SU-DHL-6 (cell line): Measurements from ENCODE around the gene IFT74.

Source experiments
- H2AFZ ChIP-seq: fragments of 200-600 bp; sonication (generic); 2 replicates; pipeline ENCODE4 v1.6.1; 2014; ENCODE audit warnings: low read depth, mild to moderate bottlenecking, moderate library complexity, mixed read lengths, antibody characterized with exemption, low read length; ENCODE audit not compliant: severe bottlenecking
- H3F3A ChIP-seq: fragments of 200-600 bp; shearing (Covaris generic); 2 replicates; pipeline ENCODE4 v1.6.0; 2016; ENCODE audit warnings: antibody characterized with exemption, mild to moderate bottlenecking; ENCODE audit not compliant: insufficient read depth
- H3K27ac ChIP-seq: fragments of 200-600 bp; sonication (generic); 2 replicates; pipeline ENCODE4 v1.5.1; 2016; ENCODE audit warnings: low read depth, mild to moderate bottlenecking, low read length, moderate library complexity, mixed read lengths
- H3K27me3 ChIP-seq: fragments of 200-600 bp; sonication (generic), shearing (Covaris generic); 2 replicates; pipeline ENCODE4 v1.6.0; 2014; ENCODE audit warnings: mild to moderate bottlenecking, low read length
- H3K36me3 ChIP-seq: fragments of 200-600 bp; sonication (generic); 2 replicates; pipeline ENCODE4 v1.6.1; 2014; ENCODE audit warnings: mild to moderate bottlenecking, low read length, mixed read lengths
- H3K4me2 ChIP-seq: fragments of 300-600, 200-600 bp; shearing (Covaris generic), sonication (generic); 2 replicates; pipeline ENCODE4 v1.6.0; 2014; ENCODE audit warnings: low read length, low read depth, mild to moderate bottlenecking; ENCODE audit not compliant: poor library complexity, severe bottlenecking
- H3K4me3 ChIP-seq: fragments of 200-600 bp; sonication (generic); 2 replicates; pipeline ENCODE4 v1.5.1; 2014; ENCODE audit warnings: antibody characterized with exemption, low read length, mild to moderate bottlenecking, mixed read lengths; ENCODE audit not compliant: insufficient read depth, poor library complexity, severe bottlenecking
- H3K79me2 ChIP-seq: fragments of 200-600 bp; sonication (generic); 2 replicates; pipeline ENCODE4 v1.6.1; 2014; ENCODE audit warnings: mild to moderate bottlenecking, low read length, moderate library complexity; ENCODE audit not compliant: insufficient read depth
- H3K9ac ChIP-seq: fragments of 200-600 bp; sonication (generic); 2 replicates; pipeline ENCODE4 v1.7.0; 2014; ENCODE audit warnings: mild to moderate bottlenecking, low read length
- H3K9me2 ChIP-seq: fragments of 200-600 bp; sonication (generic); replicated peaks from 2 replicates; pipeline ENCODE4 v1.6.1; 2014; ENCODE audit warnings: low read length; ENCODE audit not compliant: insufficient read depth
- H3K9me3 ChIP-seq: fragments of 200-600 bp; sonication (generic); 2 replicates; pipeline ENCODE4 v1.6.1; 2014; ENCODE audit warnings: low read length, mixed read lengths; ENCODE audit not compliant: insufficient read depth
- H4K20me1 ChIP-seq: fragments of 200-600 bp; sonication (generic); 2 replicates; pipeline ENCODE4 v1.6.1; 2014; ENCODE audit warnings: low read depth, mild to moderate bottlenecking, antibody characterized with exemption, low read length, moderate library complexity, mixed read lengths
- EZH2phosphoT487 ChIP-seq: fragments of 200-600 bp; sonication (generic), shearing (Covaris generic); conservative IDR thresholded peaks from 2 replicates; pipeline ENCODE4 v1.6.1; 2018; ENCODE audit warnings: mild to moderate bottlenecking, antibody characterized with exemption, low read length, moderate library complexity, mixed read lengths
- TF ChIP-seq, protein P1 (sequence below): fragments of 200-600 bp; sonication (generic); IDR thresholded peaks from one replicate; pipeline ENCODE4 v1.5.1; 2017; ENCODE audit warnings: antibody characterized with exemption, mild to moderate bottlenecking, low read length, moderate library complexity; ENCODE audit not compliant: insufficient read depth, poor library complexity, severe bottlenecking

IFT74 gene

DNA sequence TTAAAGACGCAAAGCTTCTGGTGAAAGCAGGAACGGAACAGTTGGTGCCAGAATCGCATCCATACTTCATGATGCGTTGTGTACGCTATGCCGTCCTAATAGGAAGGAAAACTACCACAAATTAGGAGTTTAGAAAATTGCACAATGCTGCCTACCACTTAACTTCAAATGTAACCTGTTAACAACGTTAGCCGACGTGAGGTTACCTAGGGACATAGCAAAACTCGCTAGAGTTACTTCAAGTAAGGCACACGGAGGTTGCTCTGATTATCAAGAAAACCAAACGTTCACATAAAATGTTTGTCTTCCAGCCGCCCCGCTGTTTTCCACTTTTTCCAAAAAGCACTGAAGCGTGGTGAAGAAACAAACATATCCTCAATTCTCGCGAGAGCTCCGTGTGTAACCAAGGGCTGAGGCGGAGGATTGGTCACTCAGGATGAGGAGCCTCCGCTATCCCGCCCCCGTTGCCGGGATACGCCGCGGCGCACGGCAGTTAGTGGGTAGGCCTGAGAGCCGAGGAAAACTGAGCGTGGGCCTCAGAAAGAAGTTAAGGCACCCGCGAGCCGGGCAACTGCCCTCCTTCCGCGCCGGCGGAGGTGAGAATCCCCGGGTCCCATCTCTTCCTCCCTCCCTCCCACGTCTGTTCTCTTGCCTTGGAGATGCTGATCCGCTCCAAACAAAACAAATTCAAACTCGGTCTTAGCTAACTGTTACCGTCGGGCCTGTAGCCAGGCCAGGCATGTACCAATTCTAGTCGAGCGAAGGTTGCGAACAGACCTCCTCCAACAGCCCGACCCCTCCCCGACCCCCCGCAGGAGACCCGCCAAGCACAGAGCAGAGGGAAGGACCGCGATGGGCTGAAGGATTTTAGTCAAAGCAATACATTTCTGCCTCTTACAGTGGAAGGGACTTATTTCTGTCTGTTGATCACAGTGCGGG lies at the start of gene IFT74:
IFT74 (plus strand) TSS at position 492 of the 939 bp plus-strand sequence. CDS start 5,556 bp downstream, outside the sequence.
- no peaks in the 10 kb centered on the region for H3K9me3 ChIP-seq
- H3K27me3 ChIP-seq: no peaks in the 10 kb centered on the region
- H3K4me2 ChIP-seq: no peak within 1 kb of the TSS
- no peaks in the 10 kb centered on the region for H4K20me1 ChIP-seq
- no peaks in the 10 kb centered on the region for H3K9me2 ChIP-seq
- no peaks in the 10 kb centered on the region for H3F3A ChIP-seq
- H2AFZ ChIP-seq: peak within 1 kb of the TSS; percentile 10
- no peaks in the 10 kb centered on the region for H3K79me2 ChIP-seq
- no peak for TF ChIP-seq EZH2phosphoT487
- TF ChIP-seq, protein P1, sequence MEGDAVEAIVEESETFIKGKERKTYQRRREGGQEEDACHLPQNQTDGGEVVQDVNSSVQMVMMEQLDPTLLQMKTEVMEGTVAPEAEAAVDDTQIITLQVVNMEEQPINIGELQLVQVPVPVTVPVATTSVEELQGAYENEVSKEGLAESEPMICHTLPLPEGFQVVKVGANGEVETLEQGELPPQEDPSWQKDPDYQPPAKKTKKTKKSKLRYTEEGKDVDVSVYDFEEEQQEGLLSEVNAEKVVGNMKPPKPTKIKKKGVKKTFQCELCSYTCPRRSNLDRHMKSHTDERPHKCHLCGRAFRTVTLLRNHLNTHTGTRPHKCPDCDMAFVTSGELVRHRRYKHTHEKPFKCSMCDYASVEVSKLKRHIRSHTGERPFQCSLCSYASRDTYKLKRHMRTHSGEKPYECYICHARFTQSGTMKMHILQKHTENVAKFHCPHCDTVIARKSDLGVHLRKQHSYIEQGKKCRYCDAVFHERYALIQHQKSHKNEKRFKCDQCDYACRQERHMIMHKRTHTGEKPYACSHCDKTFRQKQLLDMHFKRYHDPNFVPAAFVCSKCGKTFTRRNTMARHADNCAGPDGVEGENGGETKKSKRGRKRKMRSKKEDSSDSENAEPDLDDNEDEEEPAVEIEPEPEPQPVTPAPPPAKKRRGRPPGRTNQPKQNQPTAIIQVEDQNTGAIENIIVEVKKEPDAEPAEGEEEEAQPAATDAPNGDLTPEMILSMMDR: no peak
- no peaks in the 10 kb centered on the region for H3K36me3 ChIP-seq
- no peak within 1 kb of the TSS for H3K27ac ChIP-seq
- no peak within 1 kb of the TSS for H3K4me3 ChIP-seq
- no peak within 1 kb of the TSS for H3K9ac ChIP-seq

GRCh38 chr9:26913138-26913668 lies 43.0 kb upstream of the IFT74 start:
- no peak for TF ChIP-seq EZH2phosphoT487
- TF ChIP-seq, protein P1: no peak
- Histone ChIP-seq H4K20me1 (no peaks in the 10 kb centered on the region), H3K9ac (no peak overlapping the region), H3K79me2 (no peaks in the 10 kb centered on the region), H3K4me3 (no peak overlapping the region), H3K9me3 (no peaks in the 10 kb centered on the region), H3K4me2 (no peak overlapping the region), H2AFZ (no peak overlapping the region), H3K9me2 (no peaks in the 10 kb centered on the region), H3K27me3 (no peaks in the 10 kb centered on the region), H3K36me3 (peaks cover 46% of the 10 kb centered on the region; the same call in 1 of the 2 replicates), H3F3A (no peaks in the 10 kb centered on the region), H3K27ac (no peak overlapping the region)

GRCh38 chr9:26919698-26920097 lies 36.5 kb upstream of the IFT74 start:
- peaks cover 59% of the 10 kb centered on the region for H3K36me3 ChIP-seq
- no peaks in the 10 kb centered on the region for H4K20me1 ChIP-seq
- no peaks in the 10 kb centered on the region for H3K9me3 ChIP-seq
- no peaks in the 10 kb centered on the region for H3K79me2 ChIP-seq
- no peak for TF ChIP-seq EZH2phosphoT487
- TF ChIP-seq, protein P1: no peak
- no peak overlapping the region for H3K4me3 ChIP-seq
- no peak overlapping the region for H3K4me2 ChIP-seq
- H3K27ac ChIP-seq: no peak overlapping the region
- no peak overlapping the region for H2AFZ ChIP-seq
- H3F3A ChIP-seq: no peaks in the 10 kb centered on the region
- H3K9ac ChIP-seq: no peak overlapping the region
- H3K27me3 ChIP-seq: no peaks in the 10 kb centered on the region
- H3K9me2 ChIP-seq: no peaks in the 10 kb centered on the region
